HG03469 (cell line): ENCODE data around the gene PRDM16.

Experiments used
- ATAC-seq: cut with Tn5 transposase; IDR thresholded peaks from one replicate; pipeline ENCODE4 v1.9.1; 2021; ENCODE audit warnings: mild to moderate bottlenecking, moderate library complexity, moderate number of reproducible peaks; ENCODE audit not compliant: unreplicated experiment

PRDM16 gene

DNA sequence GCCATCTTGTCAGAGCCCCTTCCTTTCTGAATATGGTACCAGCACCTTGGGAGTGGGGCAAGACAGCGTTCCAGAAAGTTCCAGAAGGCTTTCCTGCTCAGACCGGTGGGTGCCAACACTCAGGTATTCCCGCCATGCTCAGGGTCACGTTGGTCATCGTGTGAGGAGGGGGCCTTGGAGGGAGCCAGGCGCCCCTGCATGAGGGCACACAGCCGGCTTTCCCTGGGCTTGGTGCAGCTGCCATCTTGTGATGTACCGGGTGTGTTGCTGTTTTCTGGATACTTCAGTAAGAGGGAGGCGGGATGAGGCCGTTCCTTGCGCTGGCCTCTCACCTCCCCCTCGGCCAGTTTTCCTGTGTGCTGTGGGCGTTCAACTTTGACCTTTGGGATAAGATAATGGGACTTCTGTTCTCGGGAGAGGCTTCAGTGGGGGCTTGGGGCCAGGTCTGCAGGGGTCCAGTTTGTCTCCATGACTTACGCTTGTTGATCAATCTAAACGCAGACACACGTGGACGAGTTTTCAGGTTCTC lies 69.7 kb downstream of the PRDM16 start:
- ATAC-seq, result no peak

DNA sequence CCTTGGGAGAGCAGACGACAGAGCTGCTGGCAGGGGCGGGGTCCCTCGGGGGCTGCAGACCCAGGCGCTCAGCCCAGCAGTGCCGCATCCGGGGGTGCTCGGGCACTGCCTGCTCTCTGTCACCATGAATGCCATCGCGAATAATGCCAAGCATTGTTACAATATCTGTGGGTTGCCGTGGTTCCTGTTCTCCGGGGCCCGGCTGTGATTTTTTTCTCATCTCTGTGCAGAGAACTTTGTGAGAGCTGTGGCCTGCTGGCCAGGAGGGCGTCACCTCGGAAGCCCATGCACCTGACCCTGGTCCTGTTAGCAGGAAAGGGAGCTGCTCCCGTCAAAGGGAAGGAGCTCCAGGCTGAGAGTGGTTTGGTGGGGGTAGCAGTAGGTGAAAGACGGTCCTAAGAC lies 70.4 kb downstream of the PRDM16 start:
- ATAC-seq, result no peak

DNA sequence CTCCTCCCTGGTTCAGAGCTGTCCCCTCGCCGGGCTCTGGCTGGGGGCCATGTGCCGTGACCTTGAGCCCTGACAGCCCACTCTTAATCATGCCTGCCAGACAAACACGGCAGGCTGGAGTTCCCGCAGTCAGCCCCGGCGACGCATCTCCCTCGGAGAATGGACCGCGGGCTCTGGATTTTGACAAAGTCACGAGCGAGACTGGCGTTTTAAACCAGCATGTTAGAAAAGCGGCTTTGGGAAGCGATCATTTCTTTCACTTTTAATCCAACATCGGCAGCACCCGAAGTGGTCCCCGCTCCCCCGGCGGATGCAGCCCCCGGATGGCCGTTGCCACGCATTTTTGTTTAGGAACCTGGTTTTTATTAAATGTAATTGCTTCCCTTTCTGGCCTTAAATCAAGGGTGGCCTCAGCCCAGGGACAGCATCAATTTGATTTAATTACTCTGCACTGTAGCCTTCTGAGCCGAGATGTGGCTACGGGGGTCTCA lies 70.9 kb downstream of the PRDM16 start:
- no peak for ATAC-seq

DNA sequence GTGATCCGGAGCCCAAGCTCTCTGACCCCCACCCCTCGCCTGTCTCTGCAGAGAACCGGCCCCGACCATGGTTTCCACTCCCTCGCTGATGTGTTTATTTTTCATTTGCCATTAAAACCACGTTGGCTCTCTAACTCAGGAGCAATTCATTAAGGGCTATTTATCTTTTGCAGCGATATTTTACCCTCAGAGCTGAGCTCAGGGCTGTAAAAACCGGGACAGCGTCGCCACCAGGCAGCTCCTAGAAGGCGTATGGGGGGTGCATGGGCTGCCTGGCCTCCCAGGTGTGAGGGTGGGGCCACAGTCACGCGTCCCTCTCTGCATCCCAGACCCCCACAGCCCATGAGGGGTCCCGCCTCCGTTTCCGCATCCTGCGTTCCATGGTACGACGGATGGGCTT lies 71.4 kb downstream of the PRDM16 start:
- ATAC-seq, result no peak

DNA sequence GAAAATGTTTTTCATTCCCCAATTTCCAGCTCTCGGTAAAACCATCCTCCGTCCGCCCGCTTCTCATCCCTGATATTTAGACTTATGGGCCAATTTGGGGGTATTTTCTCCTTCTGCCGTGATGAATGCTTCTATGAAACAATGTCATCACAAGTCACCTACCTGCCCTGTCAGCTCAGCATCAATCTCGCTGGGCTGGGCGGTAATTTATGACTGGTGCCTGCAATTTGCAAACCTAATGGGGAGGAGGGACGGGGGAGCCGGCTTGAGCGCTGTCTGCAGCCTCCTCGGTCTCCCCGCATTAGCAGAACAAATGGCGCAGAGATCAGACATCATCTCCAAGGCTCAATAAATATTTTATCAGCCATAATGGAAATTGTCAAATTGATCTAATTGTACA lies 72.1 kb downstream of the PRDM16 start:
- ATAC-seq, result no peak

DNA sequence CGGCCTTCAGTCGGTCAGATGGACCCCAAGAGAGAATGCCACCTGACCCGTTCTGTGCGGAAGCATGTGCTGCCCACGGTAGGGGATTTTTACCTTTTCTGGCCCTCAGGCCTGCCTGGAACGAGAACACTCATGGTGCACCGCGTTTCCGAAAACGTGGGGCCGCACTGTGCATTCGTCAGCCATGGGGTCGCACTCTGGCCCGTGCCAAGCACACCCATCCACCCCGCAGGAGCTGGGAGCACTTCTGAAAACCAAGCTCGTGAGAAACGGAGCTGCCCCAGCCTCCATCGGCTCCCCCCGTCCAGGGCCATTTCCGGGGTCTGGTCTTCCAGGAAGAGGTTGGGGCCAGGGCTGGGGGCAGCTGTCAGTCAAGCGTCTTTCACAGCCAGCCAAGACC lies 72.8 kb downstream of the PRDM16 start:
- ATAC-seq, result no peak

DNA sequence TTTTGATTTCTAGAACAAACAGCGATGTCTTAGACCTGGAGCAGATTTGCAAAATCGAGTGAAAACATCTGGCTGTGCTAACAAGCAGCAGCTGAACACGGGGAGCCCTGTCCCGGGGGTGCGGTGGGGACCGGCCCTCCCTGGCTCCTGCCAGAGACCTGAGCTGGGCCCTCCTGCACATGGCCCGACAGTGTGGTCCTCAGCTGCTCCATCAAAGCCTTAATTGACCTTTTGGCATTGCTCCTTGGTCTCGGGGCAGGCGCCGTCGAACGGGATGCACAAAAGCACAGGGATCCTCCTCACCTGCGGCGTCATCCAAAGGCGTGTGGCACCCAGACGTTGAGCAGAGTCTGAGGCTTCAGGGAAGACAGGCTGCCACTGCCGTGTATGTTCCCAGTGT lies 73.2 kb downstream of the PRDM16 start:
- ATAC-seq, result no peak

DNA sequence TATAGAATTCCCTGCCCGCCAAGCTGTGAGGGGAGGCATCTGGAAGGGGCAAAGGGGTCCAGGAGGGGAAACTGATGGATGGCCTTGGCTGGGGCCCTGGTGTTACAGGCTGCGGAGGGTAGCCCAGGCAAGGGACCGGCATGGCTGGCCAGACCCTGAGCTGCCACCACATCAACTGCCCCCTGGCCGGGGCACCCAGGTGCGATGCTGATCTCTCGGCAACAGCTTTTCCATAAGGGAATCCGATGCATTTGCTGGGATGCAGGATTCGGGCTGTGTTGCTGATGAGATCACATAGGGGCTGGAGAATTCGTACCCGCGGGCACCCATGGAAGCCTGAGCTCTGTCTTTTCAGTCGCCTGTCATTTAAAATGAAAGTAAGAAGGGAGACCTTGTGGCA lies 73.7 kb downstream of the PRDM16 start:
- ATAC-seq, result no peak

DNA sequence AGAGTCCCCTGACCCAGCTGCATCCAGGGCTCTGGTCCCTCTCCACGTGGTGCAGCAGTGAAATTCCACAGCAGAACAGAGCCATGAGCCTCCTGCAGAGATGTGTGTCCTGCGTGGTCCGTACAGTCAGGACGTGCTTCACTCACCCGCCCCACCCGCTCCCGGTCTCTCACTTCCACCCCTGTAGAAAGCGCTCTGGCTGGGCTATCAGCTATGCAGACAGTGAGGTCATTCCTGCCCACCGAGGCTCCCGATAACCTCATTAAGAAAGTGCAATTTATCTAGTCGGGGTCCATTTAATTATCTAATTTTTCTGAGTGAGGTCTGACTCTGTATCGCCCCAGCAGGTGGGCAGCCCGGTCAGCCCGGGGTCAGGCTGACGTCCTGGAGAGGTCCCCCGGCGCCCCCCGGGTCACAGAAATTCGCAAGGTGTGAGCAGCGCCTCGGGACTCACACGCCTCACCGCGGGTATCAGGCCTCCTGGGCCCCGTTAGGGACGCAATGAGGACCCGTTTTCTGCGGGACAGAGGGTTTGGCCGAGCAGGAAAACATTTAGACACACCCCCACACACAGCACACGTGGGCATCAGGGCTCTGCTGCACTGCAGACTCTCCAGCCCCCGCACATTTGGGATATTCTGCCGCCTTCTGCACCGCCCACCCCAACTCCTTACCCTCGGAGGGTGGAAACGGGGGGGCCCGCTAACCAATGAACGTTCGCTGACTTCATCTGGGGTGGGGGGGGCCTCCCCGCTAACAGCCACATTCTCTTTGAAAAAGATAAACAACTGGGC lies 76.7 kb downstream of the PRDM16 start:
- no peak for ATAC-seq

DNA sequence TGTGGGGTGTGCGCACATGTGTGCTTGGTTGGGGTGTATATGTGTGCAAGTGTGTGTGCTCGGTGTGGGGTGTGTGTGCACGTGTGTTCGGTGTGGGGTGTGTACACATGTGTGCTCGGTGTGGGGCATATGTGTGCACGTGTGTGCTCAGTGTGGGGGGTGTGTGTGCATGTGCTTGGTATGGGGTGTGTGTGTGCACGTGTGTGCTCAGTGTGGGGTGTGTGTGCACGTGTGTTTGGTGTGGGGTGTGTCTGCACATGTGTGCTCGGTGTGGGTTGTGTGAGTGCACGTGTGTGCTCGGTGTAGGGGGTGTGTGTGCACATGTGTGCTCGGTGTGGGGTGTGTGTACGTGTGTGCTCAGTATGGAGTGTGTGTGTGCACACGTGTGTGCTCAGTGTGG lies 77.5 kb downstream of the PRDM16 start:
- no peak for ATAC-seq

DNA sequence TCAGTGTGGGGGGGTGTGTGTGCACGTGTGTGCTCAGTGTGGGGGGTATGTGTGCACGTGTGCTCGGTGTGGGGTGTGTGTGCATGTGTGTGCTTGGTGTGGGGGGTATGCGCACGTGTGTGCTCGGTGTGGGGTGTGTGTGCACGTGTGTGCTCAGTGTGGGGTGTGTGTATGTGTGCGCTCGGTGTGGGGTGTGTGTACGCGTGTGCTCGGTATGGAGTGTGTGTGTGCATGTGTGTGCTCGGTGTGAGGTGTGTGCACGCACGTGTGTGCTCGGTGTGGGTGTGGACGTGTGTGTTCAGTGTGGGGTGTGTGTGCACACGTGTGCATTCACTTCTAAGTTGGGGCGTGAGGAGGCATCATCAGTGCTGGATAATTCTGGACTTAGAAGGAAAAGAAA lies 77.9 kb downstream of the PRDM16 start:
- no peak for ATAC-seq

DNA sequence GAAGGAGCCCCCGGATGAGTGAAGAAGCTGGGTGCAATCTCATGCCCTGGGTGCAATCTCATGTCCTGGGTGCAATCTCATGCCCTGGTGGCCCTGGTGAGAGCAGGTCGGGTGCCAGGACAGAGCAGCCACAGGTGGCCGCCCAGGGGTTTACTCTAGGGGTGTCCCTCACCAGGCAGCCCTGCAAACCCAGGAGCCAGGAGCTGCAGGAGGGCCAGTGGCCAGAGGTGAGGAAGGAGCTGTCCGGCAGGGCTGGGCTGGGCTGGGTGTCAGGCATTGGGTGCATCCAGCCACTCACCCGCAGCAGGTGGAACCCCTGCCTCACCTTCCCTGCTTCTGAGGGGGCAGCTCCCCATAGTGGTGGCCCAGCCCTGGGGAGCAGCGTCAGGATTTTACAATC lies 79.2 kb downstream of the PRDM16 start:
- no peak for ATAC-seq

DNA sequence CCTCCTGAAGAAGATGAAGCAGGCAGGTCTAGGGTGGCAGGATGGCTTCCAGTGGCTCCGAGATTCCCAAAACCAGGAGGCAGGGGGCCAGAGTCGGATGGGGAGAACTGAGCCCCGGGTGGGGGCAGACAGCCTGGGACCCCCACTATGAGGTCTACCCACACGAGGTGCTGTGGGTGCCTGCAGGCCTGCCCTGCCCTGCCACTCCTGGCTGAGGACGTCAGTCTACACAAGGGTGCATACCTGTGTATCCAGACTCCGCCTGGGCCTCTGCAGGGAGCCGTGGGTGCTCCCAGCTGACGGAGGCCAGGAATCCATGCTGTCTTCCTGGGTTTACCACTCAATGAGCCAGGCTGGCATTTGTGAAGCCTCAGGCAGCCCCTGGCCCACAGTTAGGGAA lies 80.3 kb downstream of the PRDM16 start:
- ATAC-seq, result no peak

DNA sequence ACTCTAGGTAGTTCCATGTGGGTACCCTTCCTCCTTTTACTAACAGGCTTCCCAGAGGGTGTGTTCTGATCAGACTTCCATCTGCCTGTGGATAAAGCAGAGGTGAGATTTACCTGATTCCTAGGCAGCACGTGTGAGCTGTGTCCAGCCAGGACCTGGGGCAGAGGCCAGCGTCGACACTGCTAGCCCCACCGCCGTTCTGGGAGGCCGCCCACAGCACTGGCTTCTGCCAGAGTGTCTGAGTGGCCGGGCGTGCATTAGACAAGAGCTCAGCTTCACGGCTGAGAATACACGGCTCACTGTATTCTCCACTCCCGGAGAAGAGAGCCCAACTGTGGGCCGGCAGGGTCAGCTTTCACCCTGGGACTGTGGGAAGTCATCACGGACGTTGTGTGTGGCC lies 82.5 kb downstream of the PRDM16 start:
- no peak for ATAC-seq

DNA sequence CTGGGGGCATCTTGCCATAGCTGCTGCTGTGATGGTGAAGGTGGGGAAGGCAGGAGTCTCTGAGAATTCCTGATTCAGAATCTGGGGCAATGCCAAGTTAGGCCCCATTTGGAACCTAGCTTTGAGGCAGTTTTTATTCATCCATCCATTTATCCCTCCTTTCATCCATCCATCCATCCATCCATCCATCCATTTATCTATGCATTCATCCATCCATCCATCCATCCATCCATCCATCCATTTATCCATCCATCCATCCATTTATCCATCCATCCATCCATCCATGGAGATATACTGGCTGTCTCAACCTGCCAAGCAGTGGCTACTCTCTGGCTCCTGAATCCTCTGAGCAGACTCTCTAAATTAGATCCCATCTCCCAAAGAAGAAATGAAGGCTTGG lies 83.1 kb downstream of the PRDM16 start:
- ATAC-seq, result no peak

DNA sequence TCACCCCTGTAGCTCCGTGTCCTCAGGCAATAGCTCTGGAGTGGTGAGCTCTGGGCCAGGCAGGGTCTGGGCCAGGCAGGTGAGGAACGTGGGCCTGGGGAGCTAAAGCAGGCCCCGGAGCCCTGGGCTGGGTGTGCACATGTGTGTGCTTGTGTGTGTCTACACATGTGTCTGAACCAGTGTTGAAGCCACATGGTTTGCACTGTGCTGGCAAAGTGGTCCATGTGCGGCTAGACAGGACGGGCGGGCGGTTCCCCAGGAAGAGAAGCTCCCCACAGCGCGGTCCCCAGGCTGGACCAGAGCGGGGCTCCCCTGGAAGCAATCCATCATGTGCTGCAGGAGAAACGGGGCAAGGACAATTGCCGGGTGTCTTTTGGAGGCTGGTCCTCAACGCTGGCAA lies 84.2 kb downstream of the PRDM16 start:
- no peak for ATAC-seq

DNA sequence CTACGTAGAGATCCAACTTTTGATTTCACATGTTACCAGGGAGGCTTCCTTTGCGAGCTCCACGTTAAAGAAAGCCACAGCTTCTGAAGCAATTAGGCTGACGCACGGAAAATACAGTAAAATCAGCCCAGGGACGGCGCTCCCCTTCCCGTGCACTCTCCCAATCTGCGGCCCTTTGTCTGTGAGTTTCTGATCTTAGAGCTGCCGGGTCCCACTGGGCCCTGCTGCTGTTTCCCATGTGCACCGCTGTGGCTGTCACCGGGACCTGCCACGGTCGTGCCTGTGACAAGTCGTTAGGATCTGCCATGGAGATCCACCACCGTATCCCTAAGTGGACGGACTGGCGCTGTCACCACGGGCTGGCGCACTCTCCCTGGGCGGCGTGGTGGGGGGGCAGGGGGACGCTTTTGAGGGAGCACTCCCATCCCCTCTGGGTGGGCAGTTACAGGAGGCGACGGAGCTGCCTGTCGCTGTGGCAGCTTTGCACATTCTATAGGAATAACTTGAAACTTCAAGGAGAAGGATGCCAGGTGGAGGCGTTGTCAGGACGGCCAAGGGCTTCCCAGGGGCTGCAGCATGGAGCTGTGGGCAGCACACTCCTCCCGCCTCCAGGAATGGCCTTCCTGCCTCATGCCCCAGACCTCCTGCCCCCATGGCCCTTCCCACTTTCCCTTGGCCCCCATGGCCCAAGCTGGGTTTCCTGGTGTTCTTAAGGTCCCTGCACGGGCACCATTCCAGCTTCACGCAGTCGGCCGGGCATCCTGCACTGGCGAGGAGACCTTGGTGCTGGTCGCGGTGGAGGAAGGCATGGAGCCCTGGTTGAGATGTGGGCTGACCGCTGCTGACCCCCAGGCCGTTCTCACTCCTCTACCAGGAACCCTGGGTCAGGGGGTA lies 85.1 kb downstream of the PRDM16 start:
- ATAC-seq, result no peak

DNA sequence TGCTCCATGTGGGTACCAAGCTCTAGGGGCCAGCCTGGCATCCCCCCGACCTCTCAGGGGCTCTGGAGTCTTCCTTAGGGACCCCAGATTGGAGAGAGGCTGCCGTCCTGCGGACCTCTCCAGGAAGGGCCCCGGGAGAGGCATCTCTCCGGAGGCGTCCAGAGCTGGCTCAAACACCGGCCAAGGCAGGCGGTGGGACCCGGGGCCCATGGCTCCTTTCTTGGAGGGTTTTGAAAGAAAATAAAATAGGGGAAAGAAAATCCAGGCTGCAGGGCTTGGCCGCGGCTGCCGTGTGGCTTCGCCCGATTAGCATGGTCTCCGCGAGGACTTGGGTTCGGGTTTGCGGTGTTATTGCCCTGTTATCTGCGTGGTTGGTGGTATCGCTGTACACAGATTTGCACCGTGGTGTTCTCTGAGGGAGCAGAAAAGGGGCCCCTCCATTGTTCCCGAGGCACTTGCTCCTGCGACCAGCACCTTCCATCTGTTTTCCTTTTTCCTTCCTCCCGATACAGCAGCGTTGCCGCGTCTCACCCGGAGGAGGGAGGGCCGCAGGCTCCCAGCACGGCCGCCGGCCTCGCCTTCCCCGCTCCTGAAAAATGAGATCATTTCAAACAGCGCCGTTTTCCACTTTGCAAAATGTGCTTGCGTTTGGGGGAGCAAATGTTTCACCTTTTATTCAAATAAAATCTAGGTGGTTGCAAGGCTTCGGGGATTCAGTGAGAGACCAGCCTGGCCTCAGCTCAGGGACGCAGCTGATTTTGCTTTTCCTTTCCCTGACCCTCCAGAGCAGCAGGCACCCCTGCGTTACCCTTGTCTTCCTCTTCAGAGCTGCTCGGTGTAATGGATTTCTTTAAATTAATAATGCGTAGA lies 86.3 kb downstream of the PRDM16 start:
- ATAC-seq, result no peak

DNA sequence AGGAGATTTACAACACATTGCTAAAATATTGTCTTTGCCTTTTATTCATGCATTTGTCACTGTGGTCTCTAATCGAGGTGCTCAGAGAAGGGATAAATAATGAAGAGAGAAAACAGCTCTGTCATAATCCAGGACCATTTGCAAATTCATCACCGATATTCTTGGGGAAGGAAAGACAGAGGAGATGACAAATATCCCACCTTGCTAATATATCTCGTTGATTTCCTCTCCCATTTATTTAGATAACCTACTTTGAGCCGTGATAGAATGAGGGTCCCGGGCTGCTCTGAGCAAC lies 86.9 kb downstream of the PRDM16 start:
- ATAC-seq, result no peak

DNA sequence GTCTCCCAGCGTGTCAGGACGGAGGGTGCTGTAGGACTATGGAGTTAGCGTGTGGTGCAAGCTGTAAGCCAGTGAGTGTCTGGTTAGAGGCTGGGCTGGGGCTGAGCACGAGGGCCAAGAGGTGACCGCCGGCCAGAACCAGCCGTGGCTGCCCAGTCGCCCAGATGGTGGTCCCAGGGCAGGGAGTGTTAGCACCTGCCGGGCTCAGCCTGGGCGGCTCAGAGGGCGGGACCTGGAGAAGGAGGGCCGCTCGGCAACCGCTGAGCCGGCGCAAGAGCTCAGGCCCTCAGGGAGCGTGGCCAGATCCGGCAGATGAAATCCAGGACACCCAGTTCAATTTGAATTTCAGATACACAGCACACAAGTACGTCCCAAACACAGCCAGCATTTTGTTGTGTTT lies 87.9 kb downstream of the PRDM16 start:
- ATAC-seq, result no peak

DNA sequence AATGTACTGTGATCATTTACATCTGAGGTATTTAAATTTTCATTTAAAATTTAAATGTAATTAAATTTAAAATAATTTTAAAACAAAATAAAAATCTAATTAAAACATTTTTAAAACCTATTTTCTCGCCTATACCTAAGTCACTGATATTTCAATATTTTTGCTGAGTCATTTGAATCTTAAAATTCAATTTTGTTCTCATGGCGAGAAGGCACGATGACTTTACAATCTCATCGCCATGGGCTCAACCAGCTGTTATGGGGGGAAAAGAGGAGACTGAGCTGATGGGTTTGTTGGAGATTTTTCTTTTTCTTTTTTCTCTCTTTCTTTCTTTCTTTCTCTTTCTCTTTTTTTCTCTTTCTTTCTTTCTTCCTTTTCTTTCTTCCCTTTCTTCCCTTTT lies 89.3 kb downstream of the PRDM16 start:
- ATAC-seq, result no peak
